Measurements from ENCODE around the gene SAMD10.
"Not testable (repeated sequence)": the region's sequence is repeated elsewhere in the genome, so short reads cannot be mapped to it uniquely, and the experiment has no call there.

The SAMD10 gene

GRCh38 chr20:63941282-63942081, 38.0 kb downstream of the SAMD10 start:
- no peak for DNase-seq (ENCODE audit: low read depth)

GRCh38 chr20:63940472-63941266, 38.8 kb downstream of the SAMD10 start:
- no peak for DNase-seq (ENCODE audit: low read depth)

- no peak for DNase-seq (ENCODE audit: low read depth)
These were observed 39.4 kb downstream of the SAMD10 start for GRCh38 chr20:63940071-63940471.

GRCh38 chr20:63939061-63939935, 40.1 kb downstream of the SAMD10 start:
- DNase-seq (ENCODE audit: low read depth): no peak

- no peak for DNase-seq (ENCODE audit: low read depth)
These were observed 41.8 kb downstream of the SAMD10 start for GRCh38 chr20:63937596-63937995.

- DNase-seq (ENCODE audit: low read depth): no peak
These were observed 44.0 kb downstream of the SAMD10 start for GRCh38 chr20:63935447-63935846.

GRCh38 chr20:63934271-63935068, 45.0 kb downstream of the SAMD10 start:
- no peak for DNase-seq (ENCODE audit: low read depth)

GRCh38 chr20:63933646-63934045, 45.8 kb downstream of the SAMD10 start:
- DNase-seq (ENCODE audit: low read depth): no peak

- no peak for DNase-seq (ENCODE audit: low read depth)
These were observed 46.8 kb downstream of the SAMD10 start for GRCh38 chr20:63932606-63933160.

- no peak for DNase-seq (ENCODE audit: low read depth)
These were observed 47.7 kb downstream of the SAMD10 start for GRCh38 chr20:63931735-63932134.

GRCh38 chr20:63930971-63931553, 48.4 kb downstream of the SAMD10 start:
- DNase-seq (ENCODE audit: low read depth): no peak

GRCh38 chr20:63929473-63929883, 50.0 kb downstream of the SAMD10 start:
- not testable (repeated sequence) for DNase-seq (ENCODE audit: low read depth)

GRCh38 chr20:63929071-63929470, 50.4 kb downstream of the SAMD10 start:
- no peak for DNase-seq (ENCODE audit: low read depth)

GRCh38 chr20:63926298-63926697, 53.1 kb downstream of the SAMD10 start:
- no peak for DNase-seq (ENCODE audit: low read depth)

GRCh38 chr20:63924241-63924640, 55.2 kb downstream of the SAMD10 start:
- no peak for DNase-seq (ENCODE audit: low read depth)
